ENCODE results near the gene KIF4A.

DNA sequence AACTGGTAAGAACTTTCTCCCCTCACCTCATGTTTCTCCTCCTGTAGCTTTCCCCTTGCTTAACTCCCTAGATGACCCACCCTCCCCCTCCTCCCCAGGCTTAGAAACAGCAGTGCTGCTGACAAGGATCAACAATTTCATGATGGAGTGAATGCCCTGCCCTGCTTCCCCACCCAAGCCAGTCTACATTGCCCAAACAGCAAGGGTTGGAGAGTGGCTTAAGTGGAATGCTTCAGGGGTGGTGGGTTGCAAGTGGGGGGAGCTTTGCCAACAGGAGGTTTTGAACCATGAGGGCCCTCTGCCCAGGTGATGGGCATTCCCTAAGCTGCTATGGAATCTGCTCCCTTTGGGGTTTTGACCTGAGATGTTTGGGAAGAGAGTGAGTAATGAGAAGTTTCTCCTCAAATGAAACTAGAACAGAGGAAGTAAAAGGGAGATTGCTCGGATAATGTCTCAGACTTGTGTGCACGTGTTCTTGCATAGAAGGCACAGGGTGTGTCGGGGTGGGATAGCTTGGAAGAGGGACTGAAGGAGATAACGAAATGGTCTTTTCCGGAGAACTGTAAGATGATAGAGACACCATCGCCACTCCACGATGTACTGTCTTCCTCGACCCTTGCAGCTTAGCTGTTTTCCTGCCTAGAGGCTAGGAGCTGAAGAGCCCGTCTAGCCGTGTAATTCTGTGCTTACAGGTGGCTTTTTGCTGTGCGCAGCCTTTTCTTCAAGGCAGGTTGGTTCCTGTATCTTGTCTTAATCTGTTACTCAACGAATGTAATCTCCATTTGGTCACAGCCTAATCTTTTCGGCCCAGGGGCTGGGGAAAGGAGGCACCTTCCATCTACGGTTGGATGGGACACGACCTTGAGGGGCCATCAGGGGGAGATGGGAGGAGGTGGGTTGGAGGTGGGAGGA, 143.3 kb downstream of the KIF4A start:
- TF ChIP-seq POLR2A (IDR thresholded peaks at IDR 0.05) (no peak), CTCF (IDR thresholded peaks at IDR 0.05) (no peak)
